ENCODE measurements around the gene KLHL28. TPM values are rescaled to one million over a fixed set of nuclear protein-coding genes. Genes with fewer than 3 reads are reported as not detected.

The KLHL28 gene
- total RNA-seq, 1 donor from 2014 or later, result 12.8 TPM

GRCh38 chr14:44887596-44887955 is 74.2 kb downstream of the KLHL28 start:
- Histone ChIP-seq H3K27ac (no peak overlapping the region), H3K27me3 (no peaks in the 10 kb centered on the region), H3K9me3 (peaks cover 4% of the 10 kb centered on the region), H3K36me3 (no peaks in the 10 kb centered on the region), H3K4me1 (no peaks in the 10 kb centered on the region), H3K4me3 (no peak overlapping the region)
- TF ChIP-seq CTCF (IDR thresholded peaks at IDR 0.05) (no peak), POLR2AphosphoS5 (IDR thresholded peaks at IDR 0.05; ENCODE audit: insufficient read depth in 1 of 2, low read depth in 1 of 2) (no peak), POLR2A (IDR thresholded peaks at IDR 0.05) (no peak)
- no peak for DNase-seq (ENCODE audit: extremely low spot score in 2 of 2)
- intact Hi-C loops (cut with DNase I), result no loop called here

- H3K4me3 ChIP-seq, result no peak overlapping the region
- no peaks in the 10 kb centered on the region for H3K27me3 ChIP-seq
- no peak for DNase-seq (ENCODE audit: extremely low spot score in 2 of 2)
- intact Hi-C loops (cut with DNase I), result no loop called here
- no peaks in the 10 kb centered on the region for H3K4me1 ChIP-seq
- TF ChIP-seq POLR2A (IDR thresholded peaks at IDR 0.05), result no peak
- no peak for TF ChIP-seq POLR2AphosphoS5 (IDR thresholded peaks at IDR 0.05; ENCODE audit: insufficient read depth in 1 of 2, low read depth in 1 of 2)
- no peak for TF ChIP-seq CTCF (IDR thresholded peaks at IDR 0.05)
- peaks cover 5% of the 10 kb centered on the region for H3K9me3 ChIP-seq
- no peak overlapping the region for H3K27ac ChIP-seq
- H3K36me3 ChIP-seq, result no peaks in the 10 kb centered on the region
These were observed 74.7 kb downstream of the KLHL28 start for GRCh38 chr14:44886860-44887595.

GRCh38 chr14:44880791-44881190 is 81.0 kb downstream of the KLHL28 start:
- intact Hi-C loops (cut with DNase I), result no loop called here
- DNase-seq (ENCODE audit: extremely low spot score in 2 of 2), result no peak
- Histone ChIP-seq H3K36me3 (no peaks in the 10 kb centered on the region), H3K4me3 (no peak overlapping the region), H3K9me3 (peaks cover 5% of the 10 kb centered on the region), H3K27me3 (no peaks in the 10 kb centered on the region), H3K4me1 (no peaks in the 10 kb centered on the region), H3K27ac (no peak overlapping the region)
- TF ChIP-seq POLR2AphosphoS5 (IDR thresholded peaks at IDR 0.05; ENCODE audit: insufficient read depth in 1 of 2, low read depth in 1 of 2) (no peak), CTCF (IDR thresholded peaks at IDR 0.05) (no peak), POLR2A (IDR thresholded peaks at IDR 0.05) (no peak)

Other genes with a start within 250 kb of the KLHL28 start
- gene TOGARAM1, start 243 bp upstream of the KLHL28 start, total RNA-seq, result 13.0 TPM
- 29.7 TPM for gene PRPF39, start 122.2 kb upstream of the KLHL28 start, total RNA-seq
- 37.1 TPM for gene FKBP3, start 172.5 kb upstream of the KLHL28 start, total RNA-seq
- 2.9 TPM for gene FANCM, start 174.0 kb upstream of the KLHL28 start, total RNA-seq